ENCODE measurements around the gene NRROS. TPM values are rescaled to one million over a fixed set of nuclear protein-coding genes. Genes with fewer than 3 reads are reported as not detected.
"Not testable (repeated sequence)": the region's sequence is repeated elsewhere in the genome, so short reads cannot be mapped to it uniquely, and the experiment has no call there.

Gene NRROS
- total RNA-seq, 2 donors from 2014 or later: 0.66 to 1.8 TPM

DNA sequence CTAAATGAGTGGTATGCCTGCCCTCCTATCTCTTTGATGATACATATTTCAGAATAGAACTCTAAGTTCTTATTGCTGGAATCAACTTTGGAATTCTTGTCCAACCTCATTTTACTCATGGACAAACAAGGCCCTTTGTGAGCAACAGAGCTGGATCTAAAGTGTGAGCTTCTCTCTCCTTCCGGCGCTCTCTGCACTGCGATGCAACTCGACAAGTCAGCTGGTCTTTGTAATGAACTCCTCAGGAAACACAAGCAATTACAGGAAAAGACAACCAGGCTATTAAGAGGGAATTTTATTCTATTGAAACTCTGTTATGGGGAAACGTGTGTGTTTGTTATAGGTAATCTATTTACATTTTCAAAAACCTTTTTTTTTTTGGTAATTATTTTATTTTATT, 20.3 kb upstream of the NRROS start:
- no peaks in the 10 kb centered on the region for H3K36me3 ChIP-seq (replicated peaks in 1 of 2; ENCODE audit: insufficient read depth in 1 of 2, low read depth in 2 of 2)
- TF ChIP-seq, protein P1, sequence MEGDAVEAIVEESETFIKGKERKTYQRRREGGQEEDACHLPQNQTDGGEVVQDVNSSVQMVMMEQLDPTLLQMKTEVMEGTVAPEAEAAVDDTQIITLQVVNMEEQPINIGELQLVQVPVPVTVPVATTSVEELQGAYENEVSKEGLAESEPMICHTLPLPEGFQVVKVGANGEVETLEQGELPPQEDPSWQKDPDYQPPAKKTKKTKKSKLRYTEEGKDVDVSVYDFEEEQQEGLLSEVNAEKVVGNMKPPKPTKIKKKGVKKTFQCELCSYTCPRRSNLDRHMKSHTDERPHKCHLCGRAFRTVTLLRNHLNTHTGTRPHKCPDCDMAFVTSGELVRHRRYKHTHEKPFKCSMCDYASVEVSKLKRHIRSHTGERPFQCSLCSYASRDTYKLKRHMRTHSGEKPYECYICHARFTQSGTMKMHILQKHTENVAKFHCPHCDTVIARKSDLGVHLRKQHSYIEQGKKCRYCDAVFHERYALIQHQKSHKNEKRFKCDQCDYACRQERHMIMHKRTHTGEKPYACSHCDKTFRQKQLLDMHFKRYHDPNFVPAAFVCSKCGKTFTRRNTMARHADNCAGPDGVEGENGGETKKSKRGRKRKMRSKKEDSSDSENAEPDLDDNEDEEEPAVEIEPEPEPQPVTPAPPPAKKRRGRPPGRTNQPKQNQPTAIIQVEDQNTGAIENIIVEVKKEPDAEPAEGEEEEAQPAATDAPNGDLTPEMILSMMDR (IDR thresholded peaks at IDR 0.05): no peak
- intact Hi-C loops (cut with DNase I): no loop called here
- WGBS, 2 donors: 41 to 42% methylated on average over 5 of the region's 5 CpGs
- H3K9me3 ChIP-seq: no peaks in the 10 kb centered on the region
- no peak overlapping the region for H3K27ac ChIP-seq
- no peak for DNase-seq
- no peaks in the 10 kb centered on the region for H3K4me1 ChIP-seq
- no peaks in the 10 kb centered on the region for H3K27me3 ChIP-seq
- no peak for ATAC-seq
- no peak overlapping the region for H3K4me3 ChIP-seq

DNA sequence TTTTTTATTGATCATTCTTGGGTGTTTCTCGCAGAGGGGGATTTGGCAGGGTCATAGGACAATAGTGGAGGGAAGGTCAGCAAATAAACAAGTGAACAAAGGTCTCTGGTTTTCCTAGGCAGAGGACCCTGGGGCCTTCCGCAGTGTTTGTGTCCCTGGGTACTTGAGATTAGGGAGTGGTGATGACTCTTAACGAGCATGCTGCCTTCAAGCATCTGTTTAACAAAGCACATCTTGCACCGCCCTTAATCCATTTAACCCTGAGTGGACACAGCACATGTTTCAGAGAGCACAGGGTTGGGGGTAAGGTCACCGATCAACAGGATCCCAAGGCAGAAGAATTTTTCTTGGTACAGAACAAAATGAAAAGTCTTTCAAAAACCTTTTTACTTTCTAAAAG, 19.9 kb upstream of the NRROS start:
- WGBS, 2 donors: 48 to 57% methylated on average over 3 to 4 of the region's 5 CpGs
- DNase-seq; H3K9me3 ChIP-seq; H3K4me3 ChIP-seq; H3K4me1 ChIP-seq; ATAC-seq; H3K27me3 ChIP-seq; H3K36me3 ChIP-seq (replicated peaks in 1 of 2; ENCODE audit: insufficient read depth in 1 of 2, low read depth in 2 of 2); intact Hi-C loops (cut with DNase I): not testable (repeated sequence)
- H3K27ac ChIP-seq: peak overlapping the region in 1 of 4 donors; percentile 31

DNA sequence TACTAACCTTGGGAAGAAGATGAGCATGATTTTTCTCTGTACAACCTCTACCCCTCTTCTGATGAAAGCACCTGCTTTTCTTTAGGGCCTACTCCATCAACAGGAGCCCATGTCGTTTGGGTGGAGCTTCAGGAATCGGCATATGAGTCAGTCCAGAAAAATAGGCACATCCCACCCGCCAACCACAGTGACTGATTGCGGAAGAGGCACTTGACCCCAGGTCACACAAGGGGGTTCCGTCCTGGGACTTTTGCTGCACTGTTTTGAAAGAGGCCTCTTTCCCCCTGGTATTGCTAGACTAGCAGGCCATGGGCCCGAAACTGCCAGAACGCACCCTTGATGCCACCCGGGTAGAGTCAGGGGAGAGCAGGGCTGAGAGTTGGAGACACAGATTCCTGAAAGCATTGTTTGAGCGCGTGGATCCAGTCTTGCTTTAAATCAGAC, 19.3 kb upstream of the NRROS start:
- intact Hi-C loops (cut with DNase I): no loop called here
- peak overlapping the region in 1 of 4 donors; percentile 31 for H3K27ac ChIP-seq
- no peaks in the 10 kb centered on the region for H3K9me3 ChIP-seq
- no peaks in the 10 kb centered on the region for H3K4me1 ChIP-seq
- peak in 2 of 4 donors; percentile 16 to 62 for DNase-seq
- WGBS, 2 donors: 63 to 66% methylated on average over 10 of the region's 10 CpGs
- TF ChIP-seq, protein P1 (IDR thresholded peaks at IDR 0.05): no peak
- TF ChIP-seq POLR2A (IDR thresholded peaks at IDR 0.05): no peak
- no peaks in the 10 kb centered on the region for H3K36me3 ChIP-seq (replicated peaks in 1 of 2; ENCODE audit: insufficient read depth in 1 of 2, low read depth in 2 of 2)
- no peaks in the 10 kb centered on the region for H3K27me3 ChIP-seq
- no peak overlapping the region for H3K4me3 ChIP-seq
- peak; percentile 45 for ATAC-seq

DNA sequence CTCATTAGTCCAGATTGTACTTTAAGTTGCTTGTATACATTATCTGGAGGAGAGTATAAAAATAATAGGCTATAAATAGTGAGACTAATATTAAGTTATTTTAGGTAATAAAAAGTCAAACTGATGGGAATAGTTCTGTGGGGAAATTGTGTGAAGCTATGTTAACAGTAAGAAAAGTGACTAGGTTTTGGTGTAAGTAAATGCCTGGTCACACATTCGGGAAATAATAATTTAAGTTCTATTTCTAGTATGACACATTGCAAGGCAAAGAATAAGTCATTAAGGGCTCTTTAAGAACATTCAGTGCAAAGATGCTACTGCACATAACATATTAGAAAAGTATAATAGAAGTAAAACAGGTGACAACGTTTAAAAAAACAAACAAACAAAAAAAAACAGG, 18.8 kb upstream of the NRROS start:
- Histone ChIP-seq H3K36me3 (replicated peaks in 1 of 2; ENCODE audit: insufficient read depth in 1 of 2, low read depth in 2 of 2) (no peaks in the 10 kb centered on the region), H3K4me1 (no peaks in the 10 kb centered on the region), H3K9me3 (no peaks in the 10 kb centered on the region), H3K27ac (peak overlapping the region in 1 of 4 donors; percentile 31), H3K27me3 (no peaks in the 10 kb centered on the region), H3K4me3 (no peak overlapping the region)
- ATAC-seq (no peak), DNase-seq (no peak)
- WGBS, 2 donors: 38 to 40% methylated on average over 2 of the region's 2 CpGs
- TF ChIP-seq POLR2A (IDR thresholded peaks at IDR 0.05): no peak
- TF ChIP-seq, protein P1 (IDR thresholded peaks at IDR 0.05): no peak
- intact Hi-C loops (cut with DNase I): no loop called here

DNA sequence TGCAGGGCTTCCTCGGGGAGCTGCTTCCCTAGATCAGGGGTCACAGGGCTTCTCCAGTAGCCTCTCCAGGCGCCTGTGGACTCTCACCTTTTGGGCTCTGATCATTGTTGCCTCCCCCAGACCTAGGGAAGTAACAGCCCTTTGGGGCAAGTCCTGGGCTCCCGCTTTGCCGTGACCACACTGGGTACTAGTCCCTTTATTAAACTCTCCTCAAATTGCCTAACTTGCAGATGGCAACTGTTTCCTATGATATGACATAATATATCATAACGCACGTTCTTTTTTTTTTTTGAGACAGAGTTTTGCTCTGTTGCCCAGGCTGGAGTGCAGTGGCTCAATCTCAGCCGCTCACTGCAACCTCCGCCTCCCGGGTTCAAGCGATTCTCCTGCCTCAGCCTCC, 17.9 kb upstream of the NRROS start:
- H3K9me3 ChIP-seq: no peaks in the 10 kb centered on the region
- no peak overlapping the region for H3K4me3 ChIP-seq
- H3K4me1 ChIP-seq: no peaks in the 10 kb centered on the region
- WGBS, 2 donors: 64 to 75% methylated on average over 10 of the region's 10 CpGs
- DNase-seq: no peak
- no peak for TF ChIP-seq POLR2A (IDR thresholded peaks at IDR 0.05)
- TF ChIP-seq, protein P1 (IDR thresholded peaks at IDR 0.05): no peak
- H3K36me3 ChIP-seq (replicated peaks in 1 of 2; ENCODE audit: insufficient read depth in 1 of 2, low read depth in 2 of 2): no peaks in the 10 kb centered on the region
- H3K27me3 ChIP-seq: no peaks in the 10 kb centered on the region
- ATAC-seq: no peak
- no peak overlapping the region for H3K27ac ChIP-seq
- intact Hi-C loops (cut with DNase I): no loop called here

Measured in body of pancreas (tissue), 4 donors.